K562 (cell line): ENCODE measurements around the gene IFNA21. TPM values are rescaled to one million over a fixed set of nuclear protein-coding genes. Genes with fewer than 3 reads are reported as not detected.

Experiments used
- ATAC-seq: fragments of 200-7000 bp; cut with Tn5 transposase; 3 replicates; pipeline ENCODE4 v1.9.1; 2020; ENCODE audit warnings: moderate library complexity
- BruUV-seq: library from RNA; stranded (reverse); fragments of 400-500 nt; replicated peaks from 2 replicates; lab custom pipeline; 2021; lab: Mats Ljungman, UMichigan
- CTCF ChIA-PET: fragments of 300-600 bp; formaldehyde crosslinking; extraction: SDS; loops from one replicate; lab custom pipeline; 2021; ENCODE audit warnings: low intra/inter-chr PET ratio; lab: Yijun Ruan, JAX
- POLR2A ChIA-PET: fragments of 300-600, 350-650 bp; sonication (Branson Sonifier 250); formaldehyde crosslinking; extraction: SDS; loops from one replicate; lab custom pipeline; 2021; ENCODE audit warnings: antibody characterized with exemption, inconsistent platforms; lab: Yijun Ruan, JAX
- DNase-seq, 4 experiments: peaks; one replicate each; pipeline versions ENCODE4 v3.0.0 to v3.0.0-alpha.2; 2011 to 2018; ENCODE audit warnings: low spot score in 3 of 4, mixed read lengths in 3 of 4; ENCODE audit errors: extremely low read depth in 1 of 4
- FAIRE-seq: peaks from 2 replicates; lab custom pipeline; 2011; peaks lifted over from hg19 to GRCh38; lab: Jason Lieb, UNC
- H2AFZ ChIP-seq: 2 replicates; pipeline ENCODE4 v1.6.0; 2011; ENCODE audit warnings: low read depth, low read length, control low read depth, inconsistent platforms
- H3K27ac ChIP-seq: fragments of 200-600 bp; 3 replicates; pipeline ENCODE4 v1.8.0; 2011; ENCODE audit warnings: low read depth, mild to moderate bottlenecking, control low read depth, inconsistent platforms, low read length, moderate library complexity, mixed read lengths; ENCODE audit errors: extremely low read depth
- H3K27me3 ChIP-seq, 2 experiments: fragments of 300-600 bp in 1 of 2; 2 replicates in 1 of 2; 3 replicates in 1 of 2; pipeline versions ENCODE4 v1.6.0 to v1.8.0; 2011; ENCODE audit warnings: inconsistent platforms in 2 of 2, low read length in 2 of 2, mild to moderate bottlenecking in 1 of 2, mixed read lengths in 1 of 2, moderate library complexity in 1 of 2; ENCODE audit not compliant: control insufficient read depth in 2 of 2, insufficient read depth in 2 of 2
- H3K36me3 ChIP-seq: fragments of 300-600 bp; 3 replicates; pipeline ENCODE4 v1.8.0; 2011; ENCODE audit warnings: mild to moderate bottlenecking, low read length, inconsistent platforms; ENCODE audit not compliant: control insufficient read depth, insufficient read depth
- H3K4me1 ChIP-seq, 2 experiments: fragments of 200-600 bp in 1 of 2; replicated peaks in 1 of 2; 2 replicates in 1 of 2; 3 replicates in 1 of 2; pipeline versions ENCODE4 v1.5.1 to v1.8.0; 2011; ENCODE audit warnings: inconsistent platforms in 2 of 2, low read length in 2 of 2, mild to moderate bottlenecking in 1 of 2, mixed read lengths in 1 of 2, moderate library complexity in 1 of 2; ENCODE audit not compliant: control insufficient read depth in 2 of 2, insufficient read depth in 2 of 2
- H3K4me2 ChIP-seq: 2 replicates; pipeline ENCODE4 v1.6.1; 2011; ENCODE audit warnings: low read length, control low read depth, inconsistent platforms, mixed read lengths; ENCODE audit not compliant: insufficient read depth
- H3K4me3 ChIP-seq: fragments of 200-600 bp; sonication (generic), shearing (Covaris generic); 2 replicates; pipeline ENCODE4 v1.5.1; 2016; ENCODE audit warnings: control low read depth, inconsistent platforms
- H3K79me2 ChIP-seq: fragments of 200-600 bp; 3 replicates; pipeline ENCODE4 v1.8.0; 2011; ENCODE audit warnings: low read length, inconsistent platforms; ENCODE audit not compliant: control insufficient read depth, insufficient read depth
- H3K9ac ChIP-seq, 2 experiments: 2 replicates each; pipeline versions ENCODE4 v1.6.0 to v1.6.1; 2011; ENCODE audit warnings: low read depth in 2 of 2, low read length in 2 of 2, control low read depth in 1 of 2, inconsistent platforms in 1 of 2, mild to moderate bottlenecking in 1 of 2, mixed read lengths in 1 of 2; ENCODE audit not compliant: insufficient read depth in 1 of 2
- H3K9me1 ChIP-seq: one replicate; pipeline ENCODE4 v1.6.0; 2011; ENCODE audit warnings: inconsistent platforms, mild to moderate bottlenecking, low read length, moderate library complexity; ENCODE audit not compliant: control insufficient read depth, insufficient read depth
- H3K9me3 ChIP-seq: replicated peaks from 2 replicates; pipeline ENCODE4 v1.5.1; 2011; ENCODE audit warnings: low read depth, low read length, inconsistent platforms; ENCODE audit not compliant: control insufficient read depth, insufficient read depth
- H4K20me1 ChIP-seq: replicated peaks from 2 replicates; pipeline ENCODE4 v1.6.1; 2011; ENCODE audit warnings: low read length, inconsistent platforms, mixed read lengths; ENCODE audit not compliant: control insufficient read depth, insufficient read depth
- ESRRA ChIP-seq: fragments of 450-650 bp; IDR thresholded peaks from 2 replicates; pipeline ENCODE4 v1.6.1; 2014; ENCODE audit warnings: low read depth, mild to moderate bottlenecking, moderate library complexity, borderline replicate concordance
- IFI16 ChIP-seq: fragments of 250-450 bp; sonication (Bioruptor Pico); IDR thresholded peaks from 2 replicates; pipeline ENCODE4 v2.1.2; 2022; ENCODE audit warnings: mild to moderate bottlenecking, inconsistent platforms
- ZBTB49 ChIP-seq: sonication (generic); formaldehyde crosslinking; IDR thresholded peaks from 2 replicates; pipeline ENCODE4 v1.8.0; 2022; ENCODE audit warnings: missing genetic modification reagents, mild to moderate bottlenecking, borderline replicate concordance
- ZNF431 ChIP-seq: sonication (generic); formaldehyde crosslinking; IDR thresholded peaks from 2 replicates; pipeline ENCODE4 v1.8.0; 2022; ENCODE audit warnings: mild to moderate bottlenecking, missing genetic modification reagents
- WGBS: fragments of 100-300 bp; shearing (Covaris generic); methylation state at CpG from one replicate; pipeline ENCODE4 v1.1.6; 2016; ENCODE audit warnings: low coverage, mixed read lengths; ENCODE audit not compliant: insufficient coverage; ENCODE audit errors: missing lambda C conversion rate; 5-methylcytosine and 5-hydroxymethylcytosine counted together
- in situ Hi-C: fragments of 300-500 bp; cut with MboI; formaldehyde crosslinking; loops from 4 replicates; pipeline ENCODE4 v1.15.0; 2018; ENCODE audit warnings: inconsistent platforms, mixed read lengths
- intact Hi-C: fragments of 100-400 bp; cut with micrococcal nuclease; formaldehyde crosslinking; loops from 2 replicates; pipeline ENCODE4 v1.14.2; 2022
- polyA plus RNA-seq, 8 experiments: library from polyadenylated mRNA; depleted of rRNA in 4 of 8; stranded (reverse) in 5 of 8; unstranded in 3 of 8; fragments of >200 nt; fragmentation: Nextera tagmentation in 2 of 8; fragmentation: Illumina TruSeq in 1 of 8; extraction: Ambion mirVana in 2 of 8; extraction: Trizol in 1 of 8; gene quantifications; 2 replicates each; pipeline versions ENCODE4 v1.2.1 to v1.2.3, GENCODE V29; 2011 to 2014; ENCODE audit warnings: inconsistent platforms in 1 of 8, missing spikeins in 1 of 8
- total RNA-seq, 7 experiments: library from RNA; depleted of rRNA in 6 of 7; stranded (reverse); fragments of >200 nt in 6 of 7; fragmentation: Illumina TruSeq in 2 of 7; extraction: Trizol in 2 of 7; gene quantifications; 2 replicates each; pipeline versions ENCODE4 v1.2.1 to v1.2.3, GENCODE V29; 2011 to 2021; ENCODE audit warnings: low replicate concordance in 1 of 7

IFNA21 gene
- total and polyA plus RNA-seq, 9 of the 15 experiments (the other 6 are each of a cell fraction or from before 2014, with no cell fraction given): not detected

DNA sequence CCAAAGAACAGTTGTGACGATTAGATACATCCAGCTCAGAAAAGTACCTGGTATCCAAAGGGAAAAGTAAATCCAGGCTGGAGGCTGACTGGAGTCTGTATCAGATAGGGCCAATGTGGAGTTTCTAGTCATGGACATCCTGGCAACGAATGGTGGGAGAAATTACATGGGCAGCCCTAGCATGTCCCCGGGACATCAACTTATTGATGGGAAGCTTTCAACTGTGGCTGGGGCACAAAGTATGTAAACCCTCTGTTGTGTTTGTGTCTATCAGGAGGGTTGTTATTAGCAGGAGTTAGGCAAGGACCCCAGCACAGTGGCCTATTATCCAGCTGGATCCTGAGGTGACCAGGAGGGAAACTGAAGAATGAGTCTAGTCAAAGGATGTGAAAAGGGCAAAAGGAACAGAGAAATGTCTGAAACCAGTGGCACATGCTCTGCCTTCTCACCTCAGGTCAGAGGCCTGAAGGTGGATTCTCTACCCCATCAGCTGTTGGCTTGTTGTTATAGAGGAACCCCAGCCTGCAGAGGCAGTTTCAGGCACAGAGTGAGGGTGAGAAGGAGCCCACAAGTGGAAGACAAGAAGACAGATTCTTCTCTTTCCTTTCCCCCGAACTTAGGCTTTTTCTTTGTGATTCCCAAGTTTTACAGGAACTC, 44.7 kb downstream of the IFNA21 start:
- no peaks in the 10 kb centered on the region for H3K9me3 ChIP-seq
- no peaks in the 10 kb centered on the region for H3K4me1 ChIP-seq
- TF ChIP-seq IFI16 (CRISPR knock-in tag): no peak
- no peak for TF ChIP-seq ESRRA
- no peak for TF ChIP-seq ZBTB49 (CRISPR knock-in tag)
- no peak for TF ChIP-seq ZNF431 (CRISPR knock-in tag)
- no peak for DNase-seq
- no TSS peak for BruUV-seq
- no peak overlapping the region for H3K4me2 ChIP-seq
- no peaks in the 10 kb centered on the region for H3K36me3 ChIP-seq
- no peak overlapping the region for H3K9ac ChIP-seq
- H3K79me2 ChIP-seq: no peaks in the 10 kb centered on the region
- no peaks in the 10 kb centered on the region for H3K27me3 ChIP-seq
- CTCF ChIA-PET: no interaction called here
- POLR2A ChIA-PET: no interaction called here
- FAIRE-seq: no peak
- no peak for ATAC-seq
- no peak overlapping the region for H2AFZ ChIP-seq
- no peak overlapping the region for H3K27ac ChIP-seq
- H3K4me3 ChIP-seq: no peak overlapping the region
- no peaks in the 10 kb centered on the region for H3K9me1 ChIP-seq
- in situ Hi-C loops: no loop called here
- H4K20me1 ChIP-seq: no peaks in the 10 kb centered on the region
- no CpG with 5 or more reads among the region's 4 CpGs for WGBS
- intact Hi-C loops: no loop called here
